ENCODE data around the gene R3HDML. TPM values are rescaled to one million over a fixed set of nuclear protein-coding genes. Genes with fewer than 3 reads are reported as not detected.

Gene R3HDML
- total RNA-seq, 2 donors from 2014 or later = not detected

DNA sequence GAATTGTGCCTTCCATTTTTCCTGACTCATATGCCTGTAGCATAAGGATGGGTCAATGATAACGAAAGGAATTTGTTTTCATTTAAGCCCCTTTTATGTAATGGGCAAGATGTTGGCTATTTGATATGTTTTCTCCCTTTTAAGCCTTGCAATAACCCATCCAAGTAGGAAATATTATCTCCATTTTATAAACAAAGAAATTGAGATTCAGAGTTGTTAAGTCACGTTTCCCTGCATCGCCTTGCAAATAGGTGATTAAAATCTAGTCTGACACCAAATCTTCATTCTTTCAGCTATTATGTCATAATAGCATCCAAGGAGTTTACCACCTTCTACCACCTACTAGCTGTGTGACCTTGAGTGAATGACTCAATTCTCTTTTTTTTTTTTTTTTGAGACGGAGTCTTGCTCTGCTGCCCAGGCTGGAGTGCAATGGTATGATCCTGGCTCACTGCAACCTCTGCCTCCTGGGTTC, 25.7 kb downstream of the R3HDML start:
- Histone ChIP-seq H3K4me1 (ENCODE audit: control insufficient read depth, insufficient read depth, low read length) (peaks cover 7% of the 10 kb centered on the region), H3K27ac (ENCODE audit: low read depth, low read length) (no peak overlapping the region), H3K9me3 (ENCODE audit: control insufficient read depth, low read length) (no peaks in the 10 kb centered on the region), H3K36me3 (ENCODE audit: control insufficient read depth, insufficient read depth, low read length) (no peaks in the 10 kb centered on the region), H3K9ac (ENCODE audit: extremely low read depth, low read length, poor library complexity, severe bottlenecking) (no peak overlapping the region), H3K27me3 (ENCODE audit: control insufficient read depth, insufficient read depth, low read length, poor library complexity, severe bottlenecking) (no peaks in the 10 kb centered on the region), H3K4me3 (ENCODE audit: low read length) (no peak overlapping the region)
- DNase-seq = no peak
- Mint-ChIP-seq H3K4me3 (no peak overlapping the region), H3K9me3 (no peaks in the 10 kb centered on the region), H3K27me3 (ENCODE audit: insufficient read depth) (no peaks in the 10 kb centered on the region), H3K4me1 (peaks cover 24% of the 10 kb centered on the region), H3K36me3 (ENCODE audit: low read depth) (peaks cover 5% of the 10 kb centered on the region), H3K27ac (no peak overlapping the region)
- TF ChIP-seq, protein P1, sequence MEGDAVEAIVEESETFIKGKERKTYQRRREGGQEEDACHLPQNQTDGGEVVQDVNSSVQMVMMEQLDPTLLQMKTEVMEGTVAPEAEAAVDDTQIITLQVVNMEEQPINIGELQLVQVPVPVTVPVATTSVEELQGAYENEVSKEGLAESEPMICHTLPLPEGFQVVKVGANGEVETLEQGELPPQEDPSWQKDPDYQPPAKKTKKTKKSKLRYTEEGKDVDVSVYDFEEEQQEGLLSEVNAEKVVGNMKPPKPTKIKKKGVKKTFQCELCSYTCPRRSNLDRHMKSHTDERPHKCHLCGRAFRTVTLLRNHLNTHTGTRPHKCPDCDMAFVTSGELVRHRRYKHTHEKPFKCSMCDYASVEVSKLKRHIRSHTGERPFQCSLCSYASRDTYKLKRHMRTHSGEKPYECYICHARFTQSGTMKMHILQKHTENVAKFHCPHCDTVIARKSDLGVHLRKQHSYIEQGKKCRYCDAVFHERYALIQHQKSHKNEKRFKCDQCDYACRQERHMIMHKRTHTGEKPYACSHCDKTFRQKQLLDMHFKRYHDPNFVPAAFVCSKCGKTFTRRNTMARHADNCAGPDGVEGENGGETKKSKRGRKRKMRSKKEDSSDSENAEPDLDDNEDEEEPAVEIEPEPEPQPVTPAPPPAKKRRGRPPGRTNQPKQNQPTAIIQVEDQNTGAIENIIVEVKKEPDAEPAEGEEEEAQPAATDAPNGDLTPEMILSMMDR (conservative IDR thresholded peaks at IDR 0.05) = no peak
- WGBS, 2 experiments (ENCODE audit: insufficient coverage in 1 of 2, insufficient read length in 1 of 2) = 78 to 100% methylated on average over 3 to 4 of the region's 4 CpGs

DNA sequence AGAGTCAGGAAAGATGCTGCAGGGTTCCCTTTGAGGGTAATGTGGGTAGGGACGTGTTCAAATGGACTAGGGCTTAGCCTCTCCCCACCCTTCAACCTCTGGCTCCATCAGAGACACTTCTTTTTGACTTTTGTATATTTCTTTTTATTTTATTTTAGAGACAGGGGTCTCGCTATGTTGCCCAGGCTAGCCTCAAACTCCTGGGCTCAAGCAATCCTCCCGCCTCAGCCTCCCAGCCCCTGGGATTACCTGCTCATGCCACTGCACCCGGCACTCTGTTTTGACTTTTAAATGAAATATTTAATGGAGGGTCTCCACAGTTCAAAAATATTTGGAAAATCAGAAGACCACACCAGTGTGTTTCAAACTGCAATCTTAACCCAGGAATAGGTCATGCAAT, 27.2 kb downstream of the R3HDML start:
- TF ChIP-seq, protein P1 (conservative IDR thresholded peaks at IDR 0.05) = no peak
- Histone ChIP-seq H3K36me3 (ENCODE audit: control insufficient read depth, insufficient read depth, low read length) (no peaks in the 10 kb centered on the region), H3K9ac (ENCODE audit: extremely low read depth, low read length, poor library complexity, severe bottlenecking) (no peak overlapping the region), H3K9me3 (ENCODE audit: control insufficient read depth, low read length) (no peaks in the 10 kb centered on the region), H3K4me3 (ENCODE audit: low read length) (no peak overlapping the region), H3K4me1 (ENCODE audit: control insufficient read depth, insufficient read depth, low read length) (no peaks in the 10 kb centered on the region), H3K27ac (ENCODE audit: low read depth, low read length) (no peak overlapping the region), H3K27me3 (ENCODE audit: control insufficient read depth, insufficient read depth, low read length, poor library complexity, severe bottlenecking) (no peaks in the 10 kb centered on the region)
- Mint-ChIP-seq H3K27ac (no peak overlapping the region), H3K36me3 (ENCODE audit: low read depth) (peaks cover 5% of the 10 kb centered on the region), H3K9me3 (no peaks in the 10 kb centered on the region), H3K4me1 (peaks cover 8% of the 10 kb centered on the region), H3K4me3 (no peak overlapping the region), H3K27me3 (ENCODE audit: insufficient read depth) (no peaks in the 10 kb centered on the region)
- DNase-seq = no peak
- WGBS, 2 experiments (ENCODE audit: insufficient coverage in 1 of 2, insufficient read length in 1 of 2) = 98 to 100% methylated on average over 1 to 4 of the region's 4 CpGs

DNA sequence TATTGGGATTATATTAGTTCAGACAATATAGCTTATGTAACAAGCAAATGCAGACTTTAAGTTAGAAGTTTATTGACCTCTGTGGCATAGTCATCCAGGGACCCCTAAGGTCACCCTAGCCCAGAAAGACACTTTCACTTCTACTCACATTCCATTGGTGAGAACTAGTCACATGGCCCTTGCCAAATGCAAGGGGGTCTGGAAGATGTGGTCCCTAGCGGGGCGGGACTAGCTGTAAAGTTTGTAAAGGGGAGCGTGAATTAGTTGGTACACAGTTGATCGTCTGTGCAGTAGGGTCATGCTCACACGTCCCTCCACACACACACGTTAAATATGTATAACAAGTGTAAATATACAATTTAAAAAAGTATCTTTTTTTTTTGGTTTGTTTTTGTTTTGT, 27.9 kb downstream of the R3HDML start:
- Histone ChIP-seq H3K9ac (ENCODE audit: extremely low read depth, low read length, poor library complexity, severe bottlenecking) (no peak overlapping the region), H3K9me3 (ENCODE audit: control insufficient read depth, low read length) (no peaks in the 10 kb centered on the region), H3K4me1 (ENCODE audit: control insufficient read depth, insufficient read depth, low read length) (no peaks in the 10 kb centered on the region), H3K36me3 (ENCODE audit: control insufficient read depth, insufficient read depth, low read length) (no peaks in the 10 kb centered on the region), H3K27ac (ENCODE audit: low read depth, low read length) (no peak overlapping the region), H3K4me3 (ENCODE audit: low read length) (no peak overlapping the region), H3K27me3 (ENCODE audit: control insufficient read depth, insufficient read depth, low read length, poor library complexity, severe bottlenecking) (no peaks in the 10 kb centered on the region)
- Mint-ChIP-seq H3K36me3 (ENCODE audit: low read depth) (peaks cover 5% of the 10 kb centered on the region), H3K9me3 (no peaks in the 10 kb centered on the region), H3K4me1 (peaks cover 6% of the 10 kb centered on the region), H3K4me3 (no peak overlapping the region), H3K27ac (no peak overlapping the region), H3K27me3 (ENCODE audit: insufficient read depth) (no peaks in the 10 kb centered on the region)
- TF ChIP-seq, protein P1 (conservative IDR thresholded peaks at IDR 0.05) = no peak
- DNase-seq = no peak
- 88 to 100% methylated on average over 4 of the region's 6 CpGs for WGBS, 2 experiments (ENCODE audit: insufficient coverage in 1 of 2, insufficient read length in 1 of 2)

Measured in endodermal cell (in vitro differentiated cells).